HL-60 (cell line): Measurements from ENCODE around the gene SAFB.

Source experiments
- CTCF ChIP-seq: IDR thresholded peaks from one replicate; pipeline ENCODE4 v1.5.1; 2011; ENCODE audit warnings: low read length, control low read depth, inconsistent platforms; ENCODE audit not compliant: insufficient read depth
- POLR2AphosphoS5 ChIP-seq: IDR thresholded peaks from 2 replicates; pipeline ENCODE4 v1.6.1; 2012; ENCODE audit warnings: low read depth

- no peak for TF ChIP-seq CTCF
- peak; percentile 37 for TF ChIP-seq POLR2AphosphoS5
Measured at GRCh38 chr19:5693195-5694166, 70.6 kb downstream of the SAFB start.
